CD4-positive, alpha-beta T cell treated with Interleukin-17A for 4 hours (primary cell): ENCODE results near the gene LARP4B.

ENCODE experiments used
- DNase-seq: peaks from one replicate; pipeline ENCODE4 v3.0.0-alpha.2; 2020; ENCODE audit warnings: mixed read lengths

Gene LARP4B

DNA sequence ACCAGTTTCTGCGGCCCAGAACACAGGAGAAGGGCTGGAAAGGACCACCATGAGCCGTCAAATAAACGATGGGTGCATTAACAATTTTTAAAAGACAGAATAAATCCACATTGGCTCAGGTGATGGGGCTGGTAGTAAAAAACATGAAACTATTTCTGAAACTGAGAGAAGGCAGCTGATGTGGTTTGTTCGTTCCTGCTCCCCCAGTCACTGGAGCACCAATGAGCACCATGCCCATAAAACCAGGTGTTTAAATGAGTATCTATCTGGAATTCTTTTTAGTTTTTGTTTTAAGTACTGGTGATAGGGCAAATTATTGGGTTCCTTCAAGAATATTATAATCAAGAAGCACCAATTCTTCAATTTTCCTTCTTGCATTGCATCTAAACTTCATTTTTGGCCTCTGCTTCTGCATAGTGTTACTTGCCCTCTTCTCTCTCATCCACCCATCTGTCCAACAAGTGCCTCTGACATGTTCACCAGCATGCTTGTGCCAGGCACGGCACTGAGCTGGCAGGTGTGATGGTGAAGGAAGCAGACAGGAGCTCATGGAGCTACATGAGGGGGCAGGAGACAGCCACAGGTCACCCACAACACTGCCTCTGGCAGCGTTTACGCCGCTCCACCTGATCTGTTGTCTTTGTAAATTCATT lies 65.5 kb downstream of the LARP4B start:
- DNase-seq = no peak

GRCh38 chr10:865257-865656 lies 66.2 kb downstream of the LARP4B start:
- no peak for DNase-seq

DNA sequence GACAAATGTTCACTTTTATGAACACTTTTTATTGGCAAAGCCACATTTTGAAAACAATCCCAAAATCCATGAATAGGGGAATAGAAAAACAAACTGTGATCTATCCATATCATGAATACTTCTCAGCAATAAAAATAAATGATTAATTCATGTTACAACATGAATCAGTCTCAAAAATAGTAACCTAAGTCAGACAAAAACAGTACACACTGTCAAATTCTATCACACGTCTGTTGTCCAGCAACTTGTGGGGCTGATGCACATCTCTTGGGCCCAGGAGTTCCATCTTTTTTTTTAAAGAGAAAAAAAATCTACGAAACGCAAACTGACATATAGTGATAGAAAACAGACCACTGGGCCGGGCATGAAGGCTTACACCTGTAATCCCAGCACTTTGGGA lies 71.0 kb downstream of the LARP4B start:
- DNase-seq = no peak

DNA sequence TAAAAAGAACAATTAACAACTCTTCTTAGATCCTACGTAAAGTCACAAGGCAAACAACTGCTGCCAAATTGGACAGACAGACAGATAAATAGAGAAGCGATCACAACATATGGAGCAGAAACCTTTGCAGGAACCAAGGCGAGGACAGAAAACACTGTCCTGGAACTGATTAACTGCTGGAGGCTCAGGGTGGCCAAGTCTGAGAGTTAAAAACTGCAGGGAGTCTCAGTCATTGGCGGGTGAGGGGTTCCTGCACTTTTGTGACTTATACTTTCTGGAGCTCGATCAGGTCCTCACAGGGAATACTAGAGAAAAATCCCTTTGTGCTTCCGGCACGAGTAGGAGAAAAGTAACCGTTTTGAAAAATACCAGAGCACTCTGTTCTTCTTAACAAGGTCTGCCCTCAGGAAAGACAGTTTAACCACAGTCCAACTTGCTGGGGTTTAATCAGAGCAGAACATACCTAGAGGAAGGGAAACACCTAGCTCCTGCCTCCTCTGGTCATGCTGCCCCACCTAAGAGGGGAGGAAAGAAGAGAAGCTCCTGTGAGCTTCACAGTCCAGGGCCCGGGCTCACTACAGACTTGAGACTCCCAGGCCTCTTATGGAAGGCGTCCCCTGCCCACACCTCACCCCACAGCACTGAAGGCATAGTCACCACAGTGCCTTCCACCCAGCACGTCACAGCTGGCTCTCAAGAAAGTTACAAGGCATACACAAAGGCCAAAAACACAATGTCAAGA lies 74.9 kb downstream of the LARP4B start:
- no peak for DNase-seq

DNA sequence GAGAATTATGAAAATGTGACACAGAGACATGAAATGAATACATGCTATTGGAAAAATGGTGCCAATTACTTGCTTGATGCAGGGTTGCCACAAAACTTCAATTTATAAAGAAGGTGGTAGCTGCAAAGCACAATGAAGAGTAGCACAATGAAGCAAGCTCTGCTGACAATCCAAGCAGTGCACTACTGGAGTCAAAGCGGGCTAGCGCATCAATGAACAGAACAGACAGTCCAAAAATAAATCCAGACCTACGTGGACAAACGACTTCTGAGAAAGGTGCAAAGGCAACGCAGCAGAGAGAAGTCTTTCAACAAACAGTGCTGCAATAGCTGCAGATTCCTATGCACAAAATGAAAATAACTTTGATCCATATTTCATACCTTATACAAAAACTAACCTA lies 75.8 kb downstream of the LARP4B start:
- DNase-seq = no peak

- no peak for DNase-seq
Measured at GRCh38 chr10:855079-855478, 76.4 kb downstream of the LARP4B start.

DNA sequence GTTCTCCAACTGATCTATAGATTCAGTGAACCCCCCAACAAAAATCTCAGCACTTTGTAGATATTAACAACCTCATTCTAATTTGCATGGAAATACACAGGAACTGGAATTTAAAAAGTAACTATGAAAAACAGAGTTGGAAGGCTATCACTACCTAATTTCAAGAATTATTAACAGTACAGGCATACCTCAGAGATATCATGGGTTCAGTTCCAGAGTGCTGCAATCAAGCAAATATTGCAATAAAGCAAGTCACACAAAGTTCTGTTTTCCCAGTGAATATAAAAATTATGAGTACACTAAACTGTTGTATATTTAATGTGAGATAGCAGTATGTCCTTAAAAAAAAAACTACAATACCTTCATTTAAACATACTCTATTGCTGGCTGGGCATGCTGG lies 78.5 kb downstream of the LARP4B start:
- no peak for DNase-seq

DNA sequence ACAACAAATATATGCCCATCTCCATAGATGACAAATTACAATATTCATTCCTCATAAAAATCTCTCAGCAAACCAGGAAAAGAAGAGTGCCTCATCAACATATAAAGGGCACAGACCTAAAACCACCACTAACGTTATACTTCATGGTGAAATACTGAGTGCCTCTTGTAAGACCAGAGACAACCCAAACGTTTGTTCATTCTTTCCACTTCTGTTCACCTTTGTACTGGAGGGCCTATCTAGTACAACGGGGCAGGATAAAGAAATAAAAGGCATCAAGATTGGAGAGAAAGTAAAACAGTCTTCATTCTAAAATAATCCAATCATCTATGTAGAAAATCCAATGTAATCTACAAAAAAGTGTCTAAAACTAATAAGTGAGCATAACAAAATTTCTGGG lies 79.1 kb downstream of the LARP4B start:
- DNase-seq = no peak

DNA sequence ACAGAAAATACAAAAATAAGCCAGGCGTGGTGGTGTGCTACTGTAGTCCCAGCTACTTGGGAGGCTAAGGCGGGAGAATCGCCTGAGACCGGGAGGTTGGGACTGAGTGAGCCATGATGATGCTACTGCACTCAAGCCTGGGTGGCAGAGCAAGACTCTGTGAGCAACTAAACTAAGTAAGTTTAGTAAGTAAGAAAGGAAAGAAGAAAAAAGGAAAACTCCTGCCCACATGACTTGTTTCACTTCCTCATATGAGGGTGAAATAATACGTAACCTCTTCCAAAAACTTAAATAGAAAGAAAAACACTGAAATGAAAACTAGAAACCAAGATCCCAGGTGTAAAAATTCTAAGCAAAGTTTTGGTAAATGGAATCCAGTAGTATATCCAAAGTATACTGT lies 79.6 kb downstream of the LARP4B start:
- no peak for DNase-seq

DNA sequence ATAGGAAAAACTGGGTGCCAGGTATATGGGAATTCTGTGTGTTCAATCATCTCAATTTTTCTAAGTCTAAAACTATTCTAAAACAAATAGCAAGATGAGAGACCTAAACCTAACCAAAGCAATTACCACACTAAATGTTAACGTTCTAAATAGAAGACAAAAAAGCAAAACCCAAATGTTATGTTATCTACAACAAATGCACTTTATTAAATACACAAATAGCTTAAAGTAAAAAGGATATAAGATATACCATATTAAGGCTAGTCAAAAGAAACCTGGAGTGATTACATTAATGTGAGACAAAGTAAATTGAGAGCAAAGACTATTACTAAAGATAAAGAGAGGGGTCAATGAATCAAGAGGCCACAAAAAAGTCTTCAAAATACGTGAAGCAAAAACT lies 81.4 kb downstream of the LARP4B start:
- DNase-seq = no peak

- no peak for DNase-seq
Measured at GRCh38 chr10:847868-848267, 83.6 kb downstream of the LARP4B start.

DNA sequence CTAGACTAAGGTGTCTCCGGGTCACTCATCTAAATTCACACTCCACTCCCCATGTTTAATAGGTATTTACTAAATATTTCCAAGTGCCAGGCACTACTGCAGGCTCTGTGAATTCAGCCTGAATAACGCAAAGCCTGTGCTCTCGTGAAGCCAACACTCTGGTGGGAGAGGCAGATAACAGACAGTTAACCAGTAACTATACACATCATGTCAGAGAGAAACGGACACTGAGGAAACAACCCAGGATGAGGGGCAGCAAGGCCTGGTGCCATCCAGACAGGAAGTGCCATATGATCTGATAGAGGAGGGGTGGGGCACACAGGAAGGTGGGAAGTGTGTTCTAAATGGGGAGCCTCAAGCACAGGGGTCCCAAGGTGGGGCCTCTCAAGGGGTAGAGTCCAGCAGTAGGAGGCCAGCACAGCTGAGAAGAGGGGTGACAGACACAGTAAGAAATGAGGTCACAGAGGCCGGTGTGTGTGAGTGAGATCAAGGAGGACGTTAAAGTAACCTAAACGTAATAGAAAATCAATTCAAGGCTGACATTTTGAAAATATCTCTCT lies 85.3 kb downstream of the LARP4B start:
- DNase-seq = no peak

DNA sequence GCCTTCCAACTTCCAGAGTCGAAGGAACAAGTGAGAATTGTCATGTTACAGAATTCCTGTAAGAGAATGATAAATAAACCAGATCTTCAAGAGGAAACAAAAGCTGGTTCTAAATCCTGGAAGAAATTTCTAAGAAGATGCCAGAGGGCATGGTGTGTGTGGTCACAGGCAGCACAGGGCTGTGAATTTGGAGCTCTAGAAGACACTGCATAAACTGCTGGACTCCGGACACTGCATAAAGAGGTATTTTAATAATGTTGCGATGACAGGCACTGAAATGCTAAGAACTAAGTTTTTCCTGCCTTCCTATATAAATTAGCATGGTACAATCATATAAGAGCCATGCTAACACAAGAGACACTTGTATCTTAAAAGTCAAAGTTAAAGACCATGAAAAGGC lies 86.0 kb downstream of the LARP4B start:
- DNase-seq = no peak

DNA sequence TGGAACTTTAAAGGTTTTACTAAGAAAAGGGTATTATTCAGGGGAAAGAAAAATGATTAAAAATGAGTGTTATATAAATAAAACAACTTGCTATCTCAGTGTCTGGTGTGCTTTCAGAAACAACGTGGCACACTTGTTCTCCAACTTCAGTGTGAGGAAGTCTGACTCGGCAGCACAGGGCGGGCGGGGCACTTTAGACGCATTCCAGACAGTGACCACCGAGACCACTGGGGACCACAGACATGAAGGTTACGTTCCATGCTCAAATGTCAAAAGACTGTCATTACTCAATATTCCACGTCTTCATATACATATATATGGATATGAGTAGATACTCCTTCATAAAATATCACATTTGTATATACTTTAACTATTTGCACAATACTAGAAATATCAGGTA lies 87.0 kb downstream of the LARP4B start:
- no peak for DNase-seq

GRCh38 chr10:843703-844102 lies 87.8 kb downstream of the LARP4B start:
- no peak for DNase-seq

- DNase-seq = no peak
Measured at GRCh38 chr10:842795-843194, 88.7 kb downstream of the LARP4B start.

DNA sequence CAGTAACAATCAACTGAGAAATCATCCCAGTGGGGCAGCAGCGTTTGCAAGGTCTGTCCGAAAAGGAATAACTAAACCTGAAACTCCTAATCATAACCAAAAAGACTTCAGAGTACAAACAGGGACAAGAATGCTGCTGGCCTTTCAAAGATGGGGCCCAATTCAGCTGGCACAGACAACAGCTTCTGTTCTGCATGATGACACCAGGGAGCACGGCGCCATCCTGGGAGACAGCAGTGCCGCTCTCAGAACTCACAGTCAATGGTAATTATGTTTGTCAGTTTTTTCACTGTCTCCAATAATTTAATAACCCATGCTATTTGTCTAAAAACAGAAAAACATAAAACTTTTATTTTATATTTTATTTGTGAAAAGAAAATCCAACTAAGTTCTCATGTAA lies 90.0 kb downstream of the LARP4B start:
- no peak for DNase-seq

DNA sequence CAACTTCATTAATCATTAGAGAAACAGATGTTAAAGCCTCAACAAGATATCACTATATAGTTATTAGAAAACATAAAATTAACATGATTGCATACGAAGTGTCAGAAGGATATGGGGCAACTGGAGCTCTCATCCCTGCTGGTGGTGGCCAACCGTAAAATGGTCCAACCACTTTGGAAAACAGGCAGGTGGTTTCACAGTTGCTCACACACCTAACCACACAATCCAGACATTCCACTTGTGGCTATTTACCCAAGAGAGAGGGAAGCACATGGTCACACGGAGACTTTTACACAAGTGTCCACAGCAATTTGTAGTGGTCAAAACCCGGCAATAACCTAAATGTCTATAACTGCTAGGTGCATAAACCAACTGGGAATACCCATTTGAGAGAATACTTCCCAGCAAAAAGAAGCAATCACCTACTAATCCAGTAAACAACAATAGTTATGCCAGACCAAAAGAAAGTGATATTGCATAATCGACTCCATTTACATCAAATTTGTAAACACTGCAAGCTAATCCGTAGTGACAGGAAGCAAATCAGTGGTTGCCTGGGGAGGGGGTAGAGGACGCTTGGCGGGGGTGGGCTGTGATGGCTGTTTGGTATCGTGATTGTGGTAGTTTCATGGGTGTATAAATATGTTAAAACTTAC lies 91.8 kb downstream of the LARP4B start:
- no peak for DNase-seq

DNA sequence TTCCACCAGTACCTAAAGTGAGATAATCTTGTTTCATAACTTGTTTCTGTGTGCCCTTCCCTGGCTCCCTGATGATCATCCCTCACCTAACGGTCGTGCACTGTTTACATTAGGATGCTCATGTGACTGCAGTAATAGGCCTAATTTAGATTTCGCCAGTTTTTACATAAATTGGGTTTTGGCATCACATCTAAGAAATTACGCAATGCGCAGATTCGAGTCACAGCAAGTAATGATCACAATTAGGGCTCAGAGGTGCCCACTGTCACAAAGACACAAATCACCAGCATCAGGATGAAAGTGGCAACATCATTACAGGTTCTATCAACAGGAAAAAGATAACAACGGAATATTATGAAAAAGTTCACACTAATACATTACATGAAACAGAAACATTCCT lies 94.7 kb downstream of the LARP4B start:
- no peak for DNase-seq

GRCh38 chr10:834493-834892 lies 97.0 kb downstream of the LARP4B start:
- no peak for DNase-seq

- DNase-seq = no peak
Measured at GRCh38 chr10:829241-829640, 102.3 kb downstream of the LARP4B start.

DNA sequence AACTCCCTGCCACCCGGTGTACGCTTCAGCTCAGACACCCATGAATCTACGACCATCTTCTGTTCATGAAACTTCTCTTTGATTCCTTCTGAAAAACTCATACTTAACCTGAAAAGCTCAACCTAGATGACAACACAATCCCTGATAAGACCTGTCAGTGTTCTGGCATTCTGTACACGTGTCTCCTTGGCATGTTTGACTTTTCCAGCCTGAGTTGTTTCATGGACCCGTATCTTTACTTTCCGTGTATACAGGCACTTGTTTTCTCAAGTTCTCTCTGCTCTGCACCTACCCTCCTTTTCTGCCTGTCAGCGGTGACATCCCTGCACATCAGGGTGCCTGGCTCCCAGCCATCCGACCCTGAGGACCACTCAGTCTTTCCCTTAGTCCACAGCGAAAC lies 103.3 kb downstream of the LARP4B start:
- no peak for DNase-seq

- DNase-seq = no peak
Measured at GRCh38 chr10:824946-825345, 106.6 kb downstream of the LARP4B start.

DNA sequence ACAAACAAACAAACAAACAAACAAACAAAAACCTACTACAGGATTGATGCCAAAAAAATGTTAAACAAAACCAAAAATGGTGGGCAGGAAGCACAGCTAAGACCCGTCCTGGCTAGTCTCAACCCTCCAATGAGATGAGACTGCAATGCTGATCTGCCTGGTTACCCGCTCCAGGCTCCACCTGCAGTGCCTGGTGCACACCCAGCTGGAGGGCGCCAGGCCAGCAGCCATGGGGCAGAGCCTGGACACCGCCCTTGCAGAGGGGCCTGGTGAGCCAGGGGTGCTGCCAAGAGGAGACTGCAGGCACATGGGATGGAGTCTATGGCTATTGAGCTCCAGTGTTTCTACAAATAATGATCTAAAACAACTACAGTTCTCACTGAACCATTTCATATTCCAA lies 107.0 kb downstream of the LARP4B start:
- DNase-seq = no peak
